PC-9 (cell line): Measurements from ENCODE around the gene CYP1A2. TPM values are rescaled to one million over a fixed set of nuclear protein-coding genes. Genes with fewer than 3 reads are reported as not detected.
A peak's percentile ranks its signal among the peaks of the same experiment; 100 is the strongest.

Source experiments
- BruUV-seq: library from RNA; stranded (reverse); fragments of 400-500 nt; replicated peaks from 2 replicates; lab custom pipeline; 2021; lab: Mats Ljungman, UMichigan
- CTCF ChIA-PET: fragments of 300-600 bp; sonication (Branson Sonifier 250); formaldehyde crosslinking; loops from one replicate; lab custom pipeline; 2022; ENCODE audit warnings: antibody characterized with exemption; lab: Charles Lee
- POLR2A ChIA-PET: fragments of 300-600 bp; sonication (Branson Sonifier 250); formaldehyde crosslinking; loops from one replicate; lab custom pipeline; 2022; ENCODE audit warnings: antibody characterized with exemption; ENCODE audit not compliant: unreplicated experiment; lab: Charles Lee
- DNase-seq, 2 experiments: peaks; one replicate each; pipeline versions ENCODE4 v3.0.0 to v3.0.0-alpha.2; 2015 to 2022; ENCODE audit warnings: mixed read lengths in 1 of 2
- H2AFZ ChIP-seq: fragments of 200-600 bp; sonication (generic); 2 replicates; pipeline ENCODE4 v1.8.1; 2017; ENCODE audit warnings: antibody characterized with exemption
- H3F3A ChIP-seq: fragments of 200-600 bp; sonication (generic); 2 replicates; pipeline ENCODE4 v1.8.1; 2017; ENCODE audit warnings: antibody characterized with exemption, mild to moderate bottlenecking, low read depth; ENCODE audit not compliant: insufficient read depth
- H3K27ac ChIP-seq: fragments of 200-600 bp; sonication (generic); 2 replicates; pipeline ENCODE4 v1.6.1; 2016; ENCODE audit warnings: mixed run types
- H3K27me3 ChIP-seq: fragments of 200-600 bp; sonication (generic); 2 replicates; pipeline ENCODE4 v1.6.1; 2016; ENCODE audit warnings: low read depth, mixed run types; ENCODE audit not compliant: insufficient read depth
- H3K36me3 ChIP-seq: fragments of 200-600 bp; sonication (generic); 2 replicates; pipeline ENCODE4 v1.6.1; 2016; ENCODE audit warnings: low read depth, mixed run types
- H3K4me1 ChIP-seq: fragments of 200-600 bp; sonication (generic); replicated peaks from 2 replicates; pipeline ENCODE4 v1.6.1; 2016; ENCODE audit warnings: mixed run types; ENCODE audit not compliant: insufficient read depth
- H3K4me2 ChIP-seq: fragments of 200-600 bp; sonication (generic); 2 replicates; pipeline ENCODE4 v1.6.1; 2017; ENCODE audit warnings: mixed run types
- H3K4me3 ChIP-seq: fragments of 200-600 bp; sonication (generic); 2 replicates; pipeline ENCODE4 v1.6.1; 2016; ENCODE audit warnings: mixed run types
- H3K79me2 ChIP-seq: fragments of 200-600 bp; sonication (generic); 2 replicates; pipeline ENCODE4 v1.6.1; 2017; ENCODE audit warnings: low read depth, mixed run types
- H3K9me2 ChIP-seq: fragments of 200-600 bp; sonication (generic); 2 replicates; pipeline ENCODE4 v1.8.1; 2017; ENCODE audit warnings: mild to moderate bottlenecking; ENCODE audit not compliant: insufficient read depth
- H3K9me3 ChIP-seq: fragments of 200-600 bp; sonication (generic); 2 replicates; pipeline ENCODE4 v1.8.1; 2016; ENCODE audit warnings: low read depth; ENCODE audit not compliant: insufficient read depth
- H4K20me1 ChIP-seq: fragments of 200-600 bp; sonication (generic); 2 replicates; pipeline ENCODE4 v1.8.1; 2017; ENCODE audit not compliant: insufficient read depth
- EZH2 ChIP-seq: fragments of 200-600 bp; sonication (generic); IDR thresholded peaks from 2 replicates; pipeline ENCODE4 v1.8.0; 2017; ENCODE audit warnings: antibody characterized with exemption, low read depth
- intact Hi-C: fragments of 100-400 bp; cut with micrococcal nuclease; formaldehyde crosslinking; loops from one replicate; pipeline ENCODE4 v1.10.0; 2022; ENCODE audit not compliant: unreplicated experiment
- total RNA-seq: library from RNA; stranded (reverse); gene quantifications from 2 replicates; pipeline ENCODE4 v1.2.3, GENCODE V29; 2021
- TF ChIP-seq, protein P1 (sequence below): fragments of 200-600 bp; sonication (generic); conservative IDR thresholded peaks from 2 replicates; pipeline ENCODE4 v1.6.1; 2017; ENCODE audit warnings: mixed run types, antibody characterized with exemption, mild to moderate bottlenecking, moderate library complexity

CYP1A2 gene
- total RNA-seq, 1 experiment from 2014 or later = not detected

DNA sequence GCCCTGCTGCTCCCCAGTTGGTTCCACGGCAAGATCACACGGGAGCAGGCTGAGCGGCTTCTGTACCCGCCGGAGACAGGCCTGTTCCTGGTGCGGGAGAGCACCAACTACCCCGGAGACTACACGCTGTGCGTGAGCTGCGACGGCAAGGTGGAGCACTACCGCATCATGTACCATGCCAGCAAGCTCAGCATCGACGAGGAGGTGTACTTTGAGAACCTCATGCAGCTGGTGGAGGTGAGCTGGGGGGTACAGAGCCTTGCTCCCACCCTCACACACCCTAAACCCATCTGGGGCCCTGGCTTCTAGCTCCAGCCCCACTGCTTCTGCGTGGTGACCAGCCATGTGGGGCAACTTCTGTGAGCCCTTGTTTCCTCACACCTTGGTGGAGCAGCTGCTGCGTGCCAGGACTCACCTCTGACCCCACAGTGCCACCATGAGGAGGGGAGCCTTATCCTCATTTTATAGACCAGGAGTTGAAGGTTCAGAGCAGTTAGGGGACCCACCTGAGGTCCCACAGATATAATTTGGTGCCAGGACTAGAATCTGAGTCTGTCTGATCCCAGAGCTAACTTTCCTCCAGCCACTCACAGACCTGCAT is 50.7 kb downstream of the CYP1A2 start:
- peaks cover 5% of the 10 kb centered on the region; the same call in 1 of the 2 replicates for H3F3A ChIP-seq
- no peak overlapping the region for H3K4me3 ChIP-seq
- ChIA-PET CTCF (interaction anchor here (0.8 to 1.2 kb wide), 3 partner anchors 16 to 28 kb away, joined by 3 to 5 read pairs (median 3); no protein-coding TSS in a partner anchor), POLR2A (no interaction called here)
- no peak for DNase-seq
- H3K79me2 ChIP-seq = no peaks in the 10 kb centered on the region
- H3K27me3 ChIP-seq = no peaks in the 10 kb centered on the region
- H3K9me3 ChIP-seq = no peaks in the 10 kb centered on the region
- H3K36me3 ChIP-seq = no peaks in the 10 kb centered on the region
- no peak overlapping the region for H3K4me2 ChIP-seq
- TF ChIP-seq, protein P1, sequence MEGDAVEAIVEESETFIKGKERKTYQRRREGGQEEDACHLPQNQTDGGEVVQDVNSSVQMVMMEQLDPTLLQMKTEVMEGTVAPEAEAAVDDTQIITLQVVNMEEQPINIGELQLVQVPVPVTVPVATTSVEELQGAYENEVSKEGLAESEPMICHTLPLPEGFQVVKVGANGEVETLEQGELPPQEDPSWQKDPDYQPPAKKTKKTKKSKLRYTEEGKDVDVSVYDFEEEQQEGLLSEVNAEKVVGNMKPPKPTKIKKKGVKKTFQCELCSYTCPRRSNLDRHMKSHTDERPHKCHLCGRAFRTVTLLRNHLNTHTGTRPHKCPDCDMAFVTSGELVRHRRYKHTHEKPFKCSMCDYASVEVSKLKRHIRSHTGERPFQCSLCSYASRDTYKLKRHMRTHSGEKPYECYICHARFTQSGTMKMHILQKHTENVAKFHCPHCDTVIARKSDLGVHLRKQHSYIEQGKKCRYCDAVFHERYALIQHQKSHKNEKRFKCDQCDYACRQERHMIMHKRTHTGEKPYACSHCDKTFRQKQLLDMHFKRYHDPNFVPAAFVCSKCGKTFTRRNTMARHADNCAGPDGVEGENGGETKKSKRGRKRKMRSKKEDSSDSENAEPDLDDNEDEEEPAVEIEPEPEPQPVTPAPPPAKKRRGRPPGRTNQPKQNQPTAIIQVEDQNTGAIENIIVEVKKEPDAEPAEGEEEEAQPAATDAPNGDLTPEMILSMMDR = no peak
- no TSS peak for BruUV-seq
- intact Hi-C loops = no loop called here
- H4K20me1 ChIP-seq = peaks cover 13% of the 10 kb centered on the region
- no peak overlapping the region for H3K27ac ChIP-seq
- H2AFZ ChIP-seq = no peak overlapping the region
- H3K4me1 ChIP-seq = 0 out of 2 replicates have a peak, but pooled peaks cover 8% of the 10 kb centered on the region
- H3K9me2 ChIP-seq = no peaks in the 10 kb centered on the region

DNA sequence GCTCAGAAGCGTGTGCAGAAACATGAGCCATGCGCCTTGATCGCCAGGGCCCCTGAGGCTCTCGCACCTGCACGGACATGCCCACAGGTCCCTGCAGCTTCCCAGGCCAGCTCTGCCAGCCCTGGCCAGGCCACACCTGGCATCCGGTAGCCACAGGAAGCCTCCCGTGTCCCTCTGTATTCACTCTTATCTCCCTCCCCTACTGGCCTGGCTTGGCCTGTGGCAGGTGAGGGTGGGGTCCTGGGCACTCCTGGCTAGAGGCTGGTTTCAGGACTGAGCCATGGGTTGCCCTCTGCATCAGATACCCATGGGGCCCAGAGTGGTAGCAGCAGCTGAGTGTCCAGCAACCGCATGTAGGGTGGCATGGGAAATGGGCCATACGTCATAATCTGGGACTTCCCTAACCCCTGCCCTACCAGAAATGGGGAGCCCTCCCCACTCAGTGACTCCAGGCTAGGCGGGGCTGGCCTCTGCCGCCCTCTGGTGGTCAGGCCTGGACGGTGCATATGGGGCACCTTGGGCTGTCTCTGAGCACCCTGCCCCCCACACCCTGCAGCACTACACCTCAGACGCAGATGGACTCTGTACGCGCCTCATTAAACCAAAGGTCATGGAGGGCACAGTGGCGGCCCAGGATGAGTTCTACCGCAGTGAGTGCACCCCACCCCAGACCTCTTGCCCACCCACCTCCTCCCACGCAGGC is 51.4 kb downstream of the CYP1A2 start:
- Histone ChIP-seq H4K20me1 (peaks cover 13% of the 10 kb centered on the region), H3K36me3 (no peaks in the 10 kb centered on the region), H3K4me3 (no peak overlapping the region), H3K4me2 (no peak overlapping the region), H3K9me2 (no peaks in the 10 kb centered on the region), H3K9me3 (no peaks in the 10 kb centered on the region), H3F3A (peaks cover 5% of the 10 kb centered on the region; the same call in 1 of the 2 replicates), H3K27ac (no peak overlapping the region), H3K27me3 (no peaks in the 10 kb centered on the region), H3K4me1 (0 out of 2 replicates have a peak, but pooled peaks cover 8% of the 10 kb centered on the region), H3K79me2 (no peaks in the 10 kb centered on the region), H2AFZ (no peak overlapping the region)
- TF ChIP-seq, protein P1 = peak; percentile 96
- TF ChIP-seq EZH2 = no peak
- no TSS peak for BruUV-seq
- CTCF ChIA-PET = interaction anchor here (0.8 to 1.2 kb wide), 3 partner anchors 17 to 29 kb away, joined by 3 to 5 read pairs (median 3); no protein-coding TSS in a partner anchor
- DNase-seq = peak; percentile 63 to 89
- intact Hi-C loops = loop anchor here (1.0 to 2.0 kb wide), 2 partner anchors 17 to 29 kb away; partner anchors contain the start of gene CSK
- POLR2A ChIA-PET = no interaction called here

DNA sequence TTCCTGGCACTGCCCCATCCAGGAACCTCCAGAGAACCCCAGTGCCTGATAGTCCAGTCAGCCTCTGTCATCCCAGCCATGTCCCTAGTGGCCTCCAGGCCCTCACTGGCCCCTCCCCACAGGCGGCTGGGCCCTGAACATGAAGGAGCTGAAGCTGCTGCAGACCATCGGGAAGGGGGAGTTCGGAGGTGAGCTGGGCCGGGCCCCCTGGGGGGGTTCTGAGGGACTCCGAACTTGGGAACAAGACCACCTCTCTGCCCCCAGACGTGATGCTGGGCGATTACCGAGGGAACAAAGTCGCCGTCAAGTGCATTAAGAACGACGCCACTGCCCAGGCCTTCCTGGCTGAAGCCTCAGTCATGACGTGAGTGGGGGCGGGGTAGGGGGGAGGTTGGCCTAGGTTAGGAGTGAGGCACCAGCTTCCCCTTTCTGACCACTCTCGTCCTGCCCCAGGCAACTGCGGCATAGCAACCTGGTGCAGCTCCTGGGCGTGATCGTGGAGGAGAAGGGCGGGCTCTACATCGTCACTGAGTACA is 52.0 kb downstream of the CYP1A2 start:
- intact Hi-C loops = loop anchor here (1.0 to 2.0 kb wide), 2 partner anchors 18 to 29 kb away; partner anchors contain the start of gene CSK
- no peak overlapping the region for H3K27ac ChIP-seq
- BruUV-seq = no TSS peak
- no peaks in the 10 kb centered on the region for H3K9me2 ChIP-seq
- H3F3A ChIP-seq = peaks cover 5% of the 10 kb centered on the region; the same call in 1 of the 2 replicates
- H3K4me2 ChIP-seq = no peak overlapping the region
- H3K4me1 ChIP-seq = 0 out of 2 replicates have a peak, but pooled peaks cover 8% of the 10 kb centered on the region
- no peaks in the 10 kb centered on the region for H3K9me3 ChIP-seq
- no peak overlapping the region for H2AFZ ChIP-seq
- peaks cover 13% of the 10 kb centered on the region for H4K20me1 ChIP-seq
- DNase-seq = no peak
- H3K27me3 ChIP-seq = no peaks in the 10 kb centered on the region
- no peaks in the 10 kb centered on the region for H3K36me3 ChIP-seq
- ChIA-PET CTCF (no interaction called here), POLR2A (no interaction called here)
- H3K79me2 ChIP-seq = no peaks in the 10 kb centered on the region
- H3K4me3 ChIP-seq = no peak overlapping the region
- no peak for TF ChIP-seq EZH2
- TF ChIP-seq, protein P1 = no peak
